Fibroblast of lung (primary cell): ENCODE data around the gene TCEAL2. TPM values are rescaled to one million over a fixed set of nuclear protein-coding genes. Genes with fewer than 3 reads are reported as not detected.
"Not testable (repeated sequence)": the region's sequence is repeated elsewhere in the genome, so short reads cannot be mapped to it uniquely, and the experiment has no call there.

Experiments used
- DNase-seq, 2 donors: peaks; one replicate each; pipeline versions ENCODE4 v3.0.0 to v3.0.0-alpha.2; 2010; ENCODE audit warnings: low read depth in 2 of 2
- H2AFZ ChIP-seq: 2 replicates; pipeline ENCODE4 v1.5.1; 2012; ENCODE audit warnings: low read length, control low read depth, inconsistent platforms
- H3K27ac ChIP-seq: 2 replicates; pipeline ENCODE4 v1.5.1; 2011; ENCODE audit warnings: low read length, control low read depth; ENCODE audit not compliant: insufficient read depth
- H3K27me3 ChIP-seq: 2 replicates; pipeline ENCODE4 v1.5.1; 2011; ENCODE audit warnings: mild to moderate bottlenecking, low read length; ENCODE audit not compliant: control insufficient read depth, insufficient read depth
- H3K36me3 ChIP-seq: 2 replicates; pipeline ENCODE4 v1.5.1; 2011; ENCODE audit warnings: low read length; ENCODE audit not compliant: control insufficient read depth, insufficient read depth
- H3K4me1 ChIP-seq: 2 replicates; pipeline ENCODE4 v1.5.1; 2011; ENCODE audit warnings: low read length; ENCODE audit not compliant: control insufficient read depth, insufficient read depth; ENCODE audit errors: extremely low read depth
- H3K4me2 ChIP-seq: 2 replicates; pipeline ENCODE4 v1.5.1; 2011; ENCODE audit warnings: low read length, control low read depth; ENCODE audit not compliant: insufficient read depth; ENCODE audit errors: extremely low read depth
- H3K4me3 ChIP-seq, 4 experiments: fragments of 200-600 bp in 1 of 4; sonication (generic) in 1 of 4; replicated peaks in 1 of 4; 2 replicates each; pipeline ENCODE4 v1.5.1; 2011 to 2016; ENCODE audit warnings: low read length in 4 of 4, low read depth in 3 of 4, mild to moderate bottlenecking in 3 of 4, control low read depth in 2 of 4, inconsistent platforms in 1 of 4, mixed read lengths in 1 of 4; ENCODE audit not compliant: insufficient read depth in 1 of 4; ENCODE audit errors: control extremely low read depth in 1 of 4
- H3K79me2 ChIP-seq: 2 replicates; pipeline ENCODE4 v1.5.1; 2012; ENCODE audit warnings: mild to moderate bottlenecking, low read length, inconsistent platforms; ENCODE audit not compliant: control insufficient read depth, insufficient read depth
- H3K9ac ChIP-seq: 2 replicates; pipeline ENCODE4 v1.5.1; 2011; ENCODE audit warnings: mild to moderate bottlenecking, low read length, control low read depth; ENCODE audit not compliant: insufficient read depth
- H3K9me3 ChIP-seq: 2 replicates; pipeline ENCODE4 v1.5.1; 2012; ENCODE audit warnings: low read depth, low read length; ENCODE audit not compliant: control insufficient read depth, insufficient read depth
- H4K20me1 ChIP-seq: 2 replicates; pipeline ENCODE4 v1.5.1; 2011; ENCODE audit warnings: low read length; ENCODE audit not compliant: control insufficient read depth, insufficient read depth; ENCODE audit errors: extremely low read depth
- CTCF ChIP-seq, 2 donors: IDR thresholded peaks in 1 of 2; conservative IDR thresholded peaks in 1 of 2; 1 replicate in 1 of 2; 2 replicates in 1 of 2; pipeline ENCODE4 v1.5.1; 2011 to 2012; ENCODE audit warnings: low read length in 2 of 2, control low read depth in 1 of 2, inconsistent platforms in 1 of 2, low read depth in 1 of 2, mild to moderate bottlenecking in 1 of 2
- EZH2 ChIP-seq: IDR thresholded peaks from 2 replicates; pipeline ENCODE4 v1.5.1; 2012; ENCODE audit warnings: low read length, control low read depth, mild to moderate bottlenecking; ENCODE audit errors: missing control alignments
- polyA plus RNA-seq, 2 donors: library from polyadenylated mRNA; depleted of rRNA in 1 of 2; stranded (reverse) in 1 of 2; unstranded in 1 of 2; fragments of >200 nt; gene quantifications; 2 replicates each; pipeline ENCODE4 v1.2.1, GENCODE V29; 2011 to 2012; ENCODE audit warnings: missing spikeins in 1 of 2
- total RNA-seq: library from RNA; depleted of rRNA; stranded (reverse); fragments of >200 nt; gene quantifications from 2 replicates; pipeline ENCODE4 v1.2.1, GENCODE V29; 2014

The TCEAL2 gene
- total and polyA plus RNA-seq, 2 donors (not counting 1 experiment from before 2014, with no cell fraction given), result 0.17 TPM; not detected in 1

- no peaks in the 10 kb centered on the region for H3K79me2 ChIP-seq
- no peaks in the 10 kb centered on the region for H4K20me1 ChIP-seq
- H3K9ac ChIP-seq, result no peak overlapping the region
- no peaks in the 10 kb centered on the region for H3K27me3 ChIP-seq
- H3K9me3 ChIP-seq, result no peaks in the 10 kb centered on the region
- no peak overlapping the region for H3K4me2 ChIP-seq
- no peak overlapping the region for H3K27ac ChIP-seq
- TF ChIP-seq EZH2, result no peak
- TF ChIP-seq CTCF (conservative IDR thresholded peaks at IDR 0.05 in 1 of 2, IDR thresholded peaks at IDR 0.05 in 1 of 2; ENCODE audit: low read depth in 1 of 2, low read length in 2 of 2), result no peak
- no peak overlapping the region for H3K4me3 ChIP-seq
- no peak for DNase-seq
- H2AFZ ChIP-seq, result no peak overlapping the region
- no peaks in the 10 kb centered on the region for H3K4me1 ChIP-seq
- H3K36me3 ChIP-seq, result no peaks in the 10 kb centered on the region
Observed at GRCh38 chrX:102126863-102127262, 1.4 kb downstream of the TCEAL2 start.

DNA sequence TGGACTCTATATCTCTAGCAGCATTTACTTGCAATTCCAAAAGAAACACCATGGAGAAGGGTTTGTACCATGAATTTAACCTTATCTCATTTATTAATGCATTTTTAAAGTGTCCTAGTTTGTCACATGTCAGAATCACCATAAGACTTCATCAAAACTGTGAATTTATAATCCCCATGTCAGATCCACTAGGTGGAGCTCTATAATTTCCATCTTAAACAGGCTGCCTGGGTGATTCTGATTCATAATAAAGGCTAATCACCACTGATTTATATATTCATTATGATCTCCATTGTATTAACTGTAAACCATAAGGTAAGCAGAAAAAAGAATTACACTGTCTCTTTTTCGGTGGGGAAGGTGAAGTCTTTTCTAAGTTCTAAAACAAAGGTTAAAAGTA is 4.0 kb downstream of the TCEAL2 start:
- no peaks in the 10 kb centered on the region for H4K20me1 ChIP-seq
- H3K79me2 ChIP-seq, result no peaks in the 10 kb centered on the region
- no peak overlapping the region for H3K4me2 ChIP-seq
- H3K36me3 ChIP-seq, result no peaks in the 10 kb centered on the region
- DNase-seq, result peak in 1 of 2 donors; percentile 4
- H3K4me1 ChIP-seq, result no peaks in the 10 kb centered on the region
- no peaks in the 10 kb centered on the region for H3K9me3 ChIP-seq
- H2AFZ ChIP-seq, result no peak overlapping the region
- no peak overlapping the region for H3K9ac ChIP-seq
- no peaks in the 10 kb centered on the region for H3K27me3 ChIP-seq
- no peak overlapping the region for H3K27ac ChIP-seq
- H3K4me3 ChIP-seq, result no peak overlapping the region
- TF ChIP-seq EZH2 (no peak), CTCF (conservative IDR thresholded peaks at IDR 0.05 in 1 of 2, IDR thresholded peaks at IDR 0.05 in 1 of 2; ENCODE audit: low read depth in 1 of 2, low read length in 2 of 2) (peak in 1 of 2 donors; percentile 19)

- Histone ChIP-seq H3K9ac (no peak overlapping the region), H3K4me3 (no peak overlapping the region), H4K20me1 (no peaks in the 10 kb centered on the region), H3K4me2 (no peak overlapping the region), H2AFZ (no peak overlapping the region), H3K27me3 (no peaks in the 10 kb centered on the region), H3K27ac (no peak overlapping the region), H3K9me3 (no peaks in the 10 kb centered on the region), H3K4me1 (no peaks in the 10 kb centered on the region), H3K79me2 (no peaks in the 10 kb centered on the region), H3K36me3 (no peaks in the 10 kb centered on the region)
- TF ChIP-seq CTCF (conservative IDR thresholded peaks at IDR 0.05 in 1 of 2, IDR thresholded peaks at IDR 0.05 in 1 of 2; ENCODE audit: low read depth in 1 of 2, low read length in 2 of 2), result no peak
- TF ChIP-seq EZH2, result no peak
- no peak for DNase-seq
Observed at GRCh38 chrX:102138064-102138463, 12.6 kb downstream of the TCEAL2 start.

DNA sequence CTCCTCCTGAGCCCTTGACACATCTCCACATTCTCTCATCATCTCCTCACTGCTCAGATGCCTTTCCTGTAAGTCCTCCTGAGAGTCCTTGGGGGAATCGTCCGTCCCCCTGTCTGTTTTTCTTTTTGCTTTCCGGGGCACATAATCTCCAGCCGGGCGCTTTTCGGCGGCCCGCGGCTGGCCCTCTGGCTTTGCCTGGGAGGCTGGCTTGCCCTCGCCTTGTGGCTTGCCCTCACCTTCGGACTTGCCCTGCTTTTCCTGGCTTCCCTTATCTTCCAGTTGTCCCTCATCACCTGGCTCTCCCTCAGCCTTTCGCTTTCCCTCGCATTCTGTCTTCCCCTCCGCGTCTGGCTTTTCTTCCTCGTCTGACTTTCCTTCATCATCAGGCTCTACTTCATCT is 15.4 kb downstream of the TCEAL2 start:
- not testable (repeated sequence) for H3K4me2 ChIP-seq, DNase-seq, H3K9me3 ChIP-seq, H3K27ac ChIP-seq, H3K4me1 ChIP-seq, H3K4me3 ChIP-seq, H3K79me2 ChIP-seq, H4K20me1 ChIP-seq, H3K9ac ChIP-seq, H3K27me3 ChIP-seq, H3K36me3 ChIP-seq, H2AFZ ChIP-seq

- H3K9ac ChIP-seq, H3K27ac ChIP-seq, H2AFZ ChIP-seq, H3K36me3 ChIP-seq, H3K27me3 ChIP-seq, H3K4me3 ChIP-seq, H3K4me2 ChIP-seq, H3K79me2 ChIP-seq, DNase-seq, H4K20me1 ChIP-seq, H3K4me1 ChIP-seq, H3K9me3 ChIP-seq: not testable (repeated sequence)
Observed at GRCh38 chrX:102141631-102142030, 16.2 kb downstream of the TCEAL2 start.
